Lower leg skin (tissue), 3 donors: Measurements from ENCODE around the gene STAT3.

Source experiments
- CTCF ChIP-seq, 3 donors: fragments of 450-650 bp; IDR thresholded peaks; one replicate each; pipeline ENCODE4 v1.5.1; 2016; ENCODE audit warnings: antibody characterized with exemption in 3 of 3, mild to moderate bottlenecking in 3 of 3, moderate library complexity in 2 of 3
- POLR2A ChIP-seq, 2 donors: fragments of 450-650 bp; IDR thresholded peaks; one replicate each; pipeline ENCODE4 v1.6.1; 2016 to 2017; ENCODE audit warnings: antibody characterized with exemption in 2 of 2, mild to moderate bottlenecking in 1 of 2, moderate library complexity in 1 of 2

GRCh38 chr17:42276359-42276608 lies 112.0 kb downstream of the STAT3 start, which contains the start of gene STAT5B:
- no peak for TF ChIP-seq POLR2A (IDR thresholded peaks at IDR 0.05)
- no peak for TF ChIP-seq CTCF (IDR thresholded peaks at IDR 0.05)
